GM12891 (cell line): ENCODE measurements around the gene TMIE.

Source experiments
- PAX5 ChIP-seq: IDR thresholded peaks from 2 replicates; pipeline ENCODE4 v1.6.1; 2011; ENCODE audit warnings: low read length, moderate library complexity, mild to moderate bottlenecking; ENCODE audit not compliant: insufficient read depth, severe bottlenecking
- POLR2A ChIP-seq: IDR thresholded peaks from 2 replicates; pipeline ENCODE4 v1.6.1; 2011; ENCODE audit warnings: low read depth, low read length, control low read depth
- POLR2AphosphoS5 ChIP-seq: IDR thresholded peaks from 2 replicates; pipeline ENCODE4 v1.6.1; 2011; ENCODE audit warnings: low read depth, low read length, control low read depth
- SPI1 ChIP-seq: IDR thresholded peaks from 2 replicates; pipeline ENCODE4 v1.6.1; 2011; ENCODE audit warnings: low read depth, low read length, control low read depth
- TAF1 ChIP-seq: IDR thresholded peaks from 2 replicates; pipeline ENCODE4 v1.6.1; 2011; ENCODE audit warnings: low read depth, low read length, control low read depth

- TF ChIP-seq PAX5 (no peak), SPI1 (no peak), POLR2AphosphoS5 (no peak), POLR2A (no peak), TAF1 (no peak)
These were observed 3.9 kb downstream of the TMIE start for GRCh38 chr3:46705022-46705530.
